ENCODE measurements around the gene DDHD1. TPM values are rescaled to one million over a fixed set of nuclear protein-coding genes. Genes with fewer than 3 reads are reported as not detected.
A peak's percentile ranks its signal among the peaks of the same experiment; 100 is the strongest.
"Not testable (repeated sequence)": the region's sequence is repeated elsewhere in the genome, so short reads cannot be mapped to it uniquely, and the experiment has no call there.

The DDHD1 gene
- total RNA-seq, 1 donor from 2014 or later: 59.8 TPM

DNA sequence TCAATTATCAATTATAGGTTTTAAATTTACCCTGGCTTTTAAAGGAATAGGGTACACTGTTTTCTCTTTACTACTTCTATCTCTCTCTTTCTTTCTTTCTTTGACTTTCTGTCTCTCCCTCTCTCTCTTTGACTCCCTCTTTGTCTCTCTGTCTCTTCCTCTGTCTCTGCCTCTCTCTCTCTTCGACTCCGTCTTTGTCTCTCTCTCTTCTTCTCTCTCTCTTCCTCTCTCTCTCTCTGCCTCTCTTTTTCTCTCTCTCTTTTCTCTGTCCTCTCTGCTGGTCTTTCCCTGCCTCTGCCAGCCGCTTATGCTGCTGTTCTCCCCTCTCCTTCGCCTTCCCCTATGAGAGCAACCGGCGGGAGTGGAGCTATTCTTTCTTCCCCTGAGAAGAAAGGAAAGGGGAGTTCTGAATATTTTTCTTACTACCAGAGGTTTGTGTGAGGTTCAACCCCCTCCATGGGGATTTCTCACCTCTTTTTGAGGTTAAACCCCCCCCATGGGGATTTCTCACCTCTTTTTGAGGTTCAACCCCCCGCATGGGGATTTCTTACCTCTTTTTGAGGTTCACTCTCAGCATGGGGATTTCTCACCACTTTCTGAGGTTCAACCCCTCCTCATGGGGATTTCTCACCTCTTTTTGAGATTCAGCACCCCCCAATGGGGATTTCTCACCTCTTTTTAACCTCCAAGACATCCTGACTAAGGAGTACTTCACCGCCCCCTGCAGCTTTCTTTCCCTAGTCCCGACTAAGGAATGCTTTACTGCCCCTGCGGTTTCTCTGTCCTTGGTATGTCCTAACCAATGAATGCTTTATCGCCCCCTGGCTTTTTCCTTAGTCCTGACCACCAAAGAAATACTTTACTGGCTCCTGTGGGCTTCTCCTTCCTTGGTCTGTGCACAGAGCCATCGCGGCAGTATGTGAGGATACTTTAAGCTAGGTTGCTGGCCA, 27.4 kb upstream of the DDHD1 start:
- TF ChIP-seq, protein P1, sequence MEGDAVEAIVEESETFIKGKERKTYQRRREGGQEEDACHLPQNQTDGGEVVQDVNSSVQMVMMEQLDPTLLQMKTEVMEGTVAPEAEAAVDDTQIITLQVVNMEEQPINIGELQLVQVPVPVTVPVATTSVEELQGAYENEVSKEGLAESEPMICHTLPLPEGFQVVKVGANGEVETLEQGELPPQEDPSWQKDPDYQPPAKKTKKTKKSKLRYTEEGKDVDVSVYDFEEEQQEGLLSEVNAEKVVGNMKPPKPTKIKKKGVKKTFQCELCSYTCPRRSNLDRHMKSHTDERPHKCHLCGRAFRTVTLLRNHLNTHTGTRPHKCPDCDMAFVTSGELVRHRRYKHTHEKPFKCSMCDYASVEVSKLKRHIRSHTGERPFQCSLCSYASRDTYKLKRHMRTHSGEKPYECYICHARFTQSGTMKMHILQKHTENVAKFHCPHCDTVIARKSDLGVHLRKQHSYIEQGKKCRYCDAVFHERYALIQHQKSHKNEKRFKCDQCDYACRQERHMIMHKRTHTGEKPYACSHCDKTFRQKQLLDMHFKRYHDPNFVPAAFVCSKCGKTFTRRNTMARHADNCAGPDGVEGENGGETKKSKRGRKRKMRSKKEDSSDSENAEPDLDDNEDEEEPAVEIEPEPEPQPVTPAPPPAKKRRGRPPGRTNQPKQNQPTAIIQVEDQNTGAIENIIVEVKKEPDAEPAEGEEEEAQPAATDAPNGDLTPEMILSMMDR (IDR thresholded peaks at IDR 0.05): no peak
- intact Hi-C loops (cut with micrococcal nuclease): no loop called here
- Mint-ChIP-seq H3K9me3 (peaks cover 2% of the 10 kb centered on the region), H3K4me3 (no peak overlapping the region), H3K36me3 (ENCODE audit: low read depth) (no peaks in the 10 kb centered on the region), H3K4me1 (peaks cover 9% of the 10 kb centered on the region), H3K27me3 (peaks cover 3% of the 10 kb centered on the region), H3K27ac (no peak overlapping the region)
- DNase-seq: no peak
- POLR2A ChIA-PET: interaction anchor here (1.0 kb wide), 1 partner anchor 27 kb away, joined by 3 read pairs; no protein-coding TSS in a partner anchor
- ATAC-seq (ENCODE audit: low read depth): peak; percentile 40
- CTCF ChIA-PET: no interaction called here

DNA sequence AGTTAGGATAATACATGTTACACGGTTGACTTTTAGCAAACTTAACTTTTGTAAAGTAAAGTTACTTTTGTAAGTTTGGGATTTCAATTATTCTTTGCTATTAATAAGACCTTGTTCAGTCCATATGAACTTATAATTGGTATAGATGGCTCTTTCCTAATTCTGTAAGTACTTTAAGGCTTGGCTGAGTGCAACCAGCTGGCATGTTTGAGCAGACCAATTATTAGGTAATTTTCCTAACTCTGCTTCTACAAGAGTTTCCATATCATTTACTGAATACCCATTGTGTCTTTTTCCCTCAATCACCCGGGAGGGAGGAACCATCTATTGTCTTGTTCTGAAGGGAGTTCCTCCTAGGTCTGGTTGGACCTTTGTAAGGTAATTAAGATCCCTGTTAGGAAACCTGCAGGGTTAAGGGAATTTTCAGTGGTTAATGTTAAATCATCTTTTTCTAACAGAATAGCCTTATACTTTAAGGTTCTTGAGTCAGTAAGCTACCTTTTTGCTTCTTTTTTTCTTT, 26.4 kb upstream of the DDHD1 start:
- H3K27ac Mint-ChIP-seq; DNase-seq; CTCF ChIA-PET; H3K36me3 Mint-ChIP-seq (ENCODE audit: low read depth); H3K4me1 Mint-ChIP-seq; ATAC-seq (ENCODE audit: low read depth); H3K4me3 Mint-ChIP-seq; POLR2A ChIA-PET; H3K27me3 Mint-ChIP-seq; H3K9me3 Mint-ChIP-seq; intact Hi-C loops (cut with micrococcal nuclease): not testable (repeated sequence)

DNA sequence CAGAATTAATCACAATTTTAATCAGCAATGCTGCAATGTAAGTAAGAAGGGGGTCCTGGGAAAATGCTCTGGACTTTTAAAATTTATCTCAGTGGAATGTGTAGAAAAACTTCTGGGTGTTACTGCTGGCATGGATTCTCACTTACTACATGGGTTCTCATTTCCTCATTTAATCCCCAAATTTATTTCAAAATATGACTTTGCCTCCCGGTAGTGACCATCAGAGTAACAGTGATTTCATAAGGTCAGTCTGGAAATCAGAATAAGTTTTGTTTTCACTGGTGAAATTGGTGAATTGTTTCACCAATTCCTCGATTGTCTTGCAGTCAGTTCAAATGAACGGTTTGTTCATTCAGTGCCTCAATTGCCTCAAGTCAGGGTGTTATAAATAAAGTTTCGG, 22.3 kb upstream of the DDHD1 start:
- intact Hi-C loops (cut with micrococcal nuclease): no loop called here
- Mint-ChIP-seq H3K36me3 (ENCODE audit: low read depth) (no peaks in the 10 kb centered on the region), H3K27ac (no peak overlapping the region), H3K4me3 (no peak overlapping the region), H3K27me3 (no peaks in the 10 kb centered on the region), H3K9me3 (no peaks in the 10 kb centered on the region), H3K4me1 (peaks cover 3% of the 10 kb centered on the region)
- ATAC-seq (ENCODE audit: low read depth) (no peak), DNase-seq (no peak)
- TF ChIP-seq, protein P1 (IDR thresholded peaks at IDR 0.05): no peak
- CTCF ChIA-PET: no interaction called here
- POLR2A ChIA-PET: no interaction called here

DNA sequence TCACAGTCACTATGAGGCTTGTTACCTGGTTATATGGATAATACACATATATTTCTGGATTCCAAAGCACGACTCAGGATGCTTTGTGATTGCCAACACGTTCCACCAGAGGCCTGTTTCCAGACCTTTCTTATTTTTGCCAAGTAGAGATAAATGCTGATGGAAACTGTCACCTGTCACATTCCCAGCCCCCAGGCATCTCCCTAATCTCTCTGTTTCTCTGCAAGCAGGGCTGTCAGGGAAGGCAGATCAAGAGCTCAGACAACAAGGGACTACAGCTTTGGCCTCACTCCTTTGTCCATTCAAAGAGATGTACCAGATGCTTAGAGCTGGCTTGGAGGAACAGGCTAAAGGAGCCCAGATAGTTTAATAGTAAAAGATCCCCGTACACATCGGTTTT, 21.8 kb upstream of the DDHD1 start:
- DNase-seq: no peak
- Mint-ChIP-seq H3K36me3 (ENCODE audit: low read depth) (no peaks in the 10 kb centered on the region), H3K4me1 (no peaks in the 10 kb centered on the region), H3K27me3 (no peaks in the 10 kb centered on the region), H3K27ac (no peak overlapping the region), H3K9me3 (no peaks in the 10 kb centered on the region), H3K4me3 (no peak overlapping the region)
- CTCF ChIA-PET: no interaction called here
- intact Hi-C loops (cut with micrococcal nuclease): no loop called here
- ATAC-seq (ENCODE audit: low read depth): no peak
- POLR2A ChIA-PET: no interaction called here
- TF ChIP-seq, protein P1 (IDR thresholded peaks at IDR 0.05): no peak

DNA sequence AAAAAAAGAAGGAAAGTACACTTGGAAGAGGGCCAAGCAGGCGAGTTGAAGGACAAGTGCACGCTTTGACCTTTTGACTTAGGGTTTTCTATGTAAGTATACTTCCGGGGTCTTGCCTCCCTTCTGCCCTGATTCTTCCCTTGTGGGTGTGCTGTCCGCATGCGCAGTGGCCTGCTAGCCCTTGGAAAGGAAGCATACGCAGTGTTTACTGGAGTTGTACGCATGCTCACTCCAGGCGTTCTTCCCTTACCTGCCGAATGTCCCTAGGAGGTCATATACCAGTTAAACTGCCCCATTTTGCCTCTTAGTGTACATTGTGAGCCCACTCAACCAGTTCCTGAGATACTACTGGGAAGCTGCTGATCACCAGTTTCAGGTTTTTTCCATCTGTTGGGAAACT, 15.7 kb upstream of the DDHD1 start:
- POLR2A ChIA-PET: no interaction called here

More for the DNA sequence above, 15.7 kb upstream of the DDHD1 start:
- Mint-ChIP-seq H3K4me1 (no peaks in the 10 kb centered on the region), H3K36me3 (ENCODE audit: low read depth) (no peaks in the 10 kb centered on the region), H3K27me3 (no peaks in the 10 kb centered on the region), H3K4me3 (no peak overlapping the region), H3K27ac (no peak overlapping the region), H3K9me3 (no peaks in the 10 kb centered on the region)
- no peak for ATAC-seq (ENCODE audit: low read depth)
- CTCF ChIA-PET: no interaction called here
- TF ChIP-seq, protein P1 (IDR thresholded peaks at IDR 0.05): no peak
- intact Hi-C loops (cut with micrococcal nuclease): no loop called here
- DNase-seq: no peak
